ENCODE results near the gene KCNG2.

GRCh38 chr18:79918615-79919011, 120.9 kb downstream of the KCNG2 start:
- TF ChIP-seq RAD21 (IDR thresholded peaks at IDR 0.05; ENCODE audit: low read depth): no peak
- TF ChIP-seq EZH2 (IDR thresholded peaks at IDR 0.05): no peak
- no peak for TF ChIP-seq POLR2AphosphoS5 (IDR thresholded peaks at IDR 0.05; ENCODE audit: low read depth, low read length)
- no peak for TF ChIP-seq POLR2A (IDR thresholded peaks at IDR 0.05; ENCODE audit: borderline replicate concordance, extremely low read depth, insufficient read depth, insufficient read length)
- no peak for TF ChIP-seq EZH2phosphoT487 (IDR thresholded peaks at IDR 0.05; ENCODE audit: borderline replicate concordance)
- TF ChIP-seq CTCF (IDR thresholded peaks at IDR 0.05 in 2 of 3, conservative IDR thresholded peaks at IDR 0.05 in 1 of 3; ENCODE audit: borderline replicate concordance in 1 of 3, insufficient read depth in 1 of 3, low read depth in 2 of 3, low read length in 2 of 3): no peak
- no peak for TF ChIP-seq SIN3A (IDR thresholded peaks at IDR 0.05; ENCODE audit: low read depth)
- no peak for TF ChIP-seq JUND (IDR thresholded peaks at IDR 0.05)
- no peak for TF ChIP-seq EGR1 (IDR thresholded peaks at IDR 0.05; ENCODE audit: low read depth)
- no peak for TF ChIP-seq ELF1 (IDR thresholded peaks at IDR 0.05; ENCODE audit: borderline replicate concordance, low read depth)
- TF ChIP-seq ZFX (IDR thresholded peaks at IDR 0.05): no peak
- no peak for TF ChIP-seq YY1 (IDR thresholded peaks at IDR 0.05; ENCODE audit: extremely low read depth, insufficient replicate concordance, low read depth, low read length)
- no peak for TF ChIP-seq CBX3 (IDR thresholded peaks at IDR 0.05; ENCODE audit: low read depth)
- TF ChIP-seq ZNF274 (IDR thresholded peaks at IDR 0.05; ENCODE audit: low read depth, low read length): no peak

Data from HCT116 (cell line).